ENCODE data around the gene FNDC8.
"Not testable (repeated sequence)": the region's sequence is repeated elsewhere in the genome, so short reads cannot be mapped to it uniquely, and the experiment has no call there.

FNDC8 gene

DNA sequence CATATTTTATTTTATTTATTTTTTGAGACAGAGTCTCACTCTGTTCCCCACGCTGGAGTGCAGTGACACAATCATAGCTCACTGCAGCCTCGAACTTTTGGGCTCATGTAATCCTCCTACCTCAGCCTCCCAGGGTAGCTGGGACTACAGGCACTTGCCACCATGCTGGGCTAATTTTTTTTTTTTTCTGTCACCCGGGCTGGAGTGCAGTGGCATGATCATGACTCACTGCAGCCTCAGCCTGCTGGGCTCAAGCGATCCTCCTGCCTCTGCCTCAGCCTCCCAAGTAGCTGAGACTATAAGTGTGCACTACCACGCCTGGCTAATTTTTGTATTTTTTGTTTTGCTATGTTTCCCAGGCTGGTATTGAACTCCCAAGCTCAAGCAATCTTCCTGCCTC, 43.3 kb downstream of the FNDC8 start:
- DNase-seq = no peak
- intact Hi-C loops (cut with DNase I) = no loop called here

DNA sequence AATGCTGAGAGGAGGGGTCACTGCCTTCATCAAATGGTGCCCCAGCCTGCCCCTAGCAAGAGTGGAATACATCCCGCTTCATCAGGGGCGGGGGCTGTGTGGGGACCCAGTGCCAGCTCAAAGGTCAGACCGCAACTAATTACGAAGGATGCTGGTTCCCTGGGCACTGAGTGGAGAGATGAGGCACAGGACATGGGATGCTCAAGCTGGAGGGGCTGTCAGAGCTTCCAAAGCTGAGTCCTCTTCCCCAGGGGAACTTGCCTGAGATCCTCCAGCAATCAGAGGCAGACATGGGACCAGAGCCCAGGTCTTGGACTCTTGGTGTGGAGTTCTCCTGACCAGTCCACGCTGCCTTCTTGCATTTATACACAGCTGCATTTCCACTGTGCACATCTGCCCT, 45.1 kb downstream of the FNDC8 start:
- intact Hi-C loops (cut with DNase I) = no loop called here
- DNase-seq = no peak

DNA sequence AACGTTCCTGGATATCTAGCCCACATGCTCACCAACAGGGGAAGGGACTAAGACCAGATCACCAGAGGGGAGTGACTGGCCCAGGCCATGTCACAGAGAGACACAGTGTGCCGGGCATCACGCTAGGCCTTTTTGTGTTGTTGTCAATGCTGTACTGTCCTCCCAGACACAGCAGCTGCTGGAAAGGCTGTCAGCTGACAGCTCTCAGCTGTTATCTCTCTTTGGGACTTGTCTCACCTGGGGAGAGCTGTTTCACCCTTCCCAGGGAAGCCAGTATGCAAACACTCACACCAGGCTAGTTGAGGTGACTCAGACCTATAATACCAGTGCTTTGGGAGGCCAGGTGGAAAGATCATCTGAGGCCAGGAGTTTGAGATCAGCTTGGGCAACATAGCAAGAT, 45.6 kb downstream of the FNDC8 start:
- intact Hi-C loops (cut with DNase I) = no loop called here
- peak in 1 of 10 donors; percentile 50 for DNase-seq

DNA sequence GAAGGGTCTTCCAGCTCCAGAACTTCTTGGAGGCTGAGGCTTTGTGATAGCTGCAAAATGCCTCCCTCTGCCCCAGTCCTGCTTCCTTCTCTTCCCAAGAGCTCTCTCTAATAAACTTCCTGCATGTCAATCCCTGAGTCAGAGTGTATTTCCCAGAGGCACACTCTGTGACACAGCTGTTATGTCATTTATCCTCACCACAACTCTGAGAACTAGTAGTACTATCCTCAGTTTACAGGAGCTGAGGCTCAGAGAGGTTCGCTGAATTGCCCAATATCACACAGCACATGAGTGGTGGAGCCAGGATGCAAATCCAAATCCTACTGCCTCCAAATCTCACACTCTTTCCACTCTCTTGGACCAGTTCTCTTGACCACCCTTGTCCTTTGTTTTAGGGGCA, 46.3 kb downstream of the FNDC8 start:
- intact Hi-C loops (cut with DNase I) = no loop called here
- DNase-seq = no peak

DNA sequence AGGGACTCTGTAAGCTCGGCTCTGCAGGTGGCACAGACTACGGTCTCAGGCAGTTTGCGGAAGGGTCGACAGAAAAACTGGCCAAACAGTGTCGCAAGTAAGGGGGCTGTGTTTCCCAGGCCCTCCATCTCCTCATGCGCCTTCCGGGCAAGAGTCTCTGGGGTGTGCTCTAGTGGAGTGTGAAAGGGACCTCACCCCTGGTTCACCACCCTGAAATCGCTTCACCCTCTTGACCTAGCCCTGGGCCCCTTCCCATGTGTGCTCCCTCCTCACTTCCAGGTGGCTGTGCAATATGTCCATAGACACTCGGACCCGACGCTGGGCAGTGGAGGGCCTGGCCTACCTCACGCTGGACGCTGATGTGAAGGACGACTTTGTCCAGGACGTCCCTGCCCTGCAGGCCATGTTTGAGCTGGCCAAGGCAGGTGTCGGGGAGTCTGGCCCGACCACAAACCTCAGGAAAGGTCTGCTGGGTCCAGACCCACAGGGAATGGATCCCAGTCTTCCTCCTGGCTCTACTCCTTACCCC, 48.5 kb downstream of the FNDC8 start:
- no peak for DNase-seq

DNA sequence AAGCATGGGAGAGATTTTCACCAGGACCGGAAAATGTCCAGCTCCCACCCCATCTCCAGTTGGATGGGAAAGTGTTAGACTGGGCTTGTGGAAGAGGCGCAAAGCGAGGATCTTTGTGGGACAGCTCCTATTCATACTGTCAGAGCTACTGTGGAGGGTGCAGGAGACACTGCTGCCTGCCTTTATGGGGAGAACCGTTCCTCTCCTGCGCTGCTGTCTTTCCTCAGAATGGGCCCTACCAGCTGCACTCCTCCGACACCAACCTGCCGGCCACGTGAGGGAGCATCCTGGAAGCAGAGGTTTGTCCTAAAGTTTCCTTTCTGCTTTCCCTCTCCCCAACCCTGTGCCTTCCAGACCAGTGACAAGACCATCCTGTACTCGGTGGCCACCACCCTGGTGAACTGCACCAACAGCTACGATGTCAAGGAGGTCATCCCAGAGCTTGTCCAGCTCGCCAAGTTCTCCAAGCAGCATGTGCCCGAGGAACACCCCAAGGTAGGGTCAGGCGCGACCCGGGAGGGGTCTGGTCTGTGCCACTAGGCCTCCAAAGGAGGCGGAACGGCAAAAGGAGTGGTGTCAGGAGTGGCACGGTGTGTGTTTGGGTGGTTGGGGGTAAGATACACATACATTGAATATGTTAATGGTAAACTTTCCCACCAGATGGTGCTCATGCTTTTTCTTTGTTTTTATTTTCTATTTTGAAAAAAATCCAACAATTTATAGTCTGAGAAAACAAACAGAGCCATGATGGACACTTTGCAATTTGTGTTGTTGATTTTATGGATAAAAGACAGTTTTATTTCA, 49.8 kb downstream of the FNDC8 start:
- intact Hi-C loops (cut with DNase I) = loop anchor here (5.0 kb wide), 1 partner anchor 366 kb away; the partner anchor contains the start of gene SLFN12L
- peak in 1 of 10 donors; percentile 73 for DNase-seq

More for the DNA sequence above, 48.5 kb downstream of the FNDC8 start:
- intact Hi-C loops (cut with DNase I) = loop anchor here (5.0 kb wide), 1 partner anchor 367 kb away; the partner anchor contains the start of gene SLFN12L

DNA sequence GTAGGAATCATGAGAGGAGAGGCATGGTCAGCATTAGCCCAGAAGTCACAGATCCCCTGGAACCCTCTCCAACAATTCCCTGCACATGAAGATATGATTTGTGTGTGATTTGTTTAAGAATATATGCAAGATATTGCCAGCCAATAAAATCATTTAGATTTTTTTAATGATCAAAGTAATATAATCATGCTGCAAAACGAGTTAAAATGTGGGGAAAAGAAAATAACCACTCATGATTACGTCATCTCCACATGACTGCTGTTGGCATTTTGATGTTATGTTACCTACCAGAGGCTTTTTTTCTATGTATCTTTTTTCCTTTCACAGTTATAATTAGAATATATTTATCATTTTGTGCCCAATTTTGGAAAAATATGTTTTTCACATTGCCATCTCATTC, 50.4 kb downstream of the FNDC8 start:
- intact Hi-C loops (cut with DNase I) = loop anchor here (5.0 kb wide), 1 partner anchor 365 kb away; the partner anchor contains the start of gene SLFN12L
- DNase-seq = no peak

DNA sequence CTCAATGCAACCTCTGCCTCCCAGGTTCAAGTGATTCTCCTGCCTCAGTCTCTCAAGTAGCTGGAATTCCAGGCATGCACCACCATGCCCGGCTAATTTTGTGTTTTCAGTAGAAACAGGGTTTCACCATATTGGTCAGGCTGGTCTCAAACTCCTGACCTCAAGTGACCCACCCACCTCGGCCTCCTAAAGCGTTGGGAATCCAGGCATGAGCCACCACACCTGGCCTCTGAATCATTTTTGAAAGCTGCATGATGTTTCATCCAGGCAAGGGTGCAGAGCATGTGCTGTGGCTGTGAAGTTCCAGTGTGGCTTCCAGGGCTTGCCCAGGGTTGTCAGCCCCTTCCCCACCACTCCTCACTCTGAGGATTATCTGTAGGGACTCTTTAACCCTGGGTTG, 50.9 kb downstream of the FNDC8 start:
- not testable (repeated sequence) for DNase-seq
- intact Hi-C loops (cut with DNase I) = loop anchor here (5.0 kb wide), 1 partner anchor 365 kb away; the partner anchor contains the start of gene SLFN12L

DNA sequence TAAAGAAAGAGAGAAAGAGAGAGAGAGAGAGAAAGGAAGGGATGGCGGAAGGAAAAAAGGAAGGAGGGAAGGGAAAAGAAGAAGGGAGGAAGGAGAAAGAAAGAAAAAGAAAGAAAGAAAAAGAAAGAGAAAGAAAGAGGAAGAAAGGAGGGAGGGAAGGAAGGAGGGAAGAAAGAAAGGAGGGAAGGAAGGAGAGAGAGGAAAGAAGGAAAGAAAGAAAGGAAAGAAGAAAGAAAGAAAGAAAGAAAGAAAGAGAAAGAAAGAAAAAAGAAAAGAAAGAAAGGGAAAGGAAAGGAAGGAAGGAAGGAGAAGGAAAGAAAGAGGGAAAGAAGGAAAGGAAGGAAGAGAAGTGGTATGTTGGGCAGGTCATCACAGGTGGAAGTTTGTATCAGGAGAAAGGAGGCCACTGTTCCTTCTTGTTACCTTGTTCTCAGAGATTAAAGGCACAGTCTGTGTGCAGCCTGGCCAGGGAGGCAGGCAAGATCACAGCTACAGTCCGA, 53.5 kb downstream of the FNDC8 start:
- intact Hi-C loops (cut with DNase I) = loop anchor here (5.0 kb wide), 1 partner anchor 362 kb away; the partner anchor contains the start of gene SLFN12L
- no peak for DNase-seq

DNA sequence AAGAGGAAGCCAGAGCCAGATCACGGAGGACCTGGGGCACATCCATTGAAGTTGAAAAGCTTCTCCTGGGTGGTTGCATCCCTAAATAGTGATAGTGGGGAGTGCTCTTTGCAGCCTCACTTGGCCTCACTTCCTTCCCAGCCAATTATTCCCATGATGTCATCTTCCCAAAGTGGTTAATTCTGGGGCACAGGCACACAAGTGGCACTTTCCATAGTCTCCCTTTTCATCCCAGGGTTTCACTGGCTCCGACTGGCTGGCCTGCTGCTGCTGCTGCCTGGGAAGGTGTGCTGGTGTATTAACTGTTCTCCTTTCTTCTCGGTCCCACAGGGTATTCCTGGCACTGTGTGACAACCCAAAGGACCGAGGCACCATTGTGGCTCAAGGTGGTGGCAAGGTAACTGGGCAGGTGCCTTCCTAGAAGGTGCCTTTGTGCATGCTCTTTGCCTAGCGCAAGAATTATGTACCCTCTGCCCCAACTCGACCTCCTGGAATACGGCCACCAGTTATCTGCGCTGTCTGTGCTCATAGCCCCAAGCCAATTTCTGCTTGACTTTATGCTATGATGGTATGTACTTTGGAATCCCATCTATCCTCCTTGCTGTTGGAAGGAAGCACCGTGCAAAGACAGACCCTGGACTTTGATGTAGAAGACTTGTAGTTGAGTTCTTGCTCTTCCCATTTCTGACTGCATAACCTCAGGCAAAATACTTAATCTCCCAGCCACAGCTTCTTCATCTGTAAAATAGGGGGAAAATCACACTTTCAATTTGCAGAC, 54.4 kb downstream of the FNDC8 start:
- intact Hi-C loops (cut with DNase I) = no loop called here
- no peak for DNase-seq

DNA sequence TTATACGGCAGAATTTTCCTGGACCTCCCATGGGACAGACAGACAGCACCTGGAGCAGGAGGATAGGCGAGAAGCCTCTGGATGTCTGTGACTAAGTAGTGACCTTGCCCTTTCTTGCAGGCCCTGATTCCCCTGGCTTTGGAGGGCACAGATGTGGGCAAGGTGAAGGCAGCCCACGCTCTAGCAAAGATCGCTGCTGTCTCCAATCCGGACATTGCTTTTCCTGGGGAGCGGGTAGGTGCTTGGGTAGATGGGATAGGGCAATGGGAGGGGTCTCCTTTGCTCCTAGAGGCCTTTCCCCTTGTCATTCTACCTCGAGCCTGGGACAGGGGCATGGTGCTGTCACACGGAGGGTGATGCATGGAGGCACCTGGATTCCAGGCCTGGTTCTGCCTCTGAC, 55.5 kb downstream of the FNDC8 start:
- intact Hi-C loops (cut with DNase I) = no loop called here

DNA sequence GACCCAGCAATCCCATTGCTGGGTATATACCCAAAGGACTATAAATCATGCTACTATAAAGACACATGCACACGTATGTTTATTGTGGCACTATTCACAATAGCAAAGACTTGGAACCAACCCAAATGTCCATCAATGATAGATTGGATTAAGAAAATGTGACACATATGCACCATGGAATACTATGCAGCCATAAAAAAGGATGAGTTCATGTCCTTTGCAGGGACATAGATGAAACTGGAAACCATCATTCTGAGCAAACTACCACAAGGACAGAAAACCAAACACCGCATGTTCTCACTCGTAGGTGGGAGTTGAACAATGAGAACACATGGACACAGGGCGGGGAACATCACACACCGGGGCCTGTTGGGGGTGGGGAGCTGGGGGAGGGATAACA, 58.0 kb downstream of the FNDC8 start:
- intact Hi-C loops (cut with DNase I); DNase-seq: not testable (repeated sequence)

More for the DNA sequence above, 55.5 kb downstream of the FNDC8 start:
- peak in 1 of 10 donors; percentile 42 for DNase-seq

Measured in posterior cingulate gyrus (tissue), 11 donors.